CD4-positive, alpha-beta T cell treated with Interleukin-1 beta for 1 hour (primary cell): ENCODE measurements around the gene EHD3.

Source experiments
- DNase-seq, 2 donors: peaks; one replicate each; pipeline ENCODE4 v3.0.0-alpha.2; 2020 to 2022

EHD3 gene

GRCh38 chr2:31233741-31234682, at the start of gene EHD3:
Gene EHD3, plus strand, starts transcription at chr2:31234152. Its CDS starts 470 bp downstream, at chr2:31234622.
- DNase-seq: peak; percentile 79 to 81

- DNase-seq: no peak
Measured at GRCh38 chr2:31187166-31187565, 46.8 kb upstream of the EHD3 start.

GRCh38 chr2:31188131-31188530, 45.8 kb upstream of the EHD3 start:
- no peak for DNase-seq

GRCh38 chr2:31189141-31189540, 44.8 kb upstream of the EHD3 start:
- DNase-seq: no peak

GRCh38 chr2:31190188-31190587, 43.8 kb upstream of the EHD3 start:
- no peak for DNase-seq

GRCh38 chr2:31191931-31192330, 42.0 kb upstream of the EHD3 start:
- no peak for DNase-seq

GRCh38 chr2:31192396-31192795, 41.6 kb upstream of the EHD3 start:
- DNase-seq: no peak

- no peak for DNase-seq
Measured at GRCh38 chr2:31192851-31193392, 41.0 kb upstream of the EHD3 start.

GRCh38 chr2:31193806-31194205, 40.1 kb upstream of the EHD3 start:
- DNase-seq: no peak

- no peak for DNase-seq
Measured at GRCh38 chr2:31196622-31197021, 37.3 kb upstream of the EHD3 start.

GRCh38 chr2:31197166-31197565, 36.8 kb upstream of the EHD3 start:
- DNase-seq: no peak

GRCh38 chr2:31197669-31198068, 36.3 kb upstream of the EHD3 start:
- DNase-seq: no peak

- no peak for DNase-seq
Measured at GRCh38 chr2:31199206-31199605, 34.7 kb upstream of the EHD3 start.

GRCh38 chr2:31200972-31201371, 33.0 kb upstream of the EHD3 start:
- DNase-seq: no peak

- no peak for DNase-seq
Measured at GRCh38 chr2:31202041-31202440, 31.9 kb upstream of the EHD3 start.

- no peak for DNase-seq
Measured at GRCh38 chr2:31202833-31203232, 31.1 kb upstream of the EHD3 start.

- no peak for DNase-seq
Measured at GRCh38 chr2:31203916-31204315, 30.0 kb upstream of the EHD3 start.

GRCh38 chr2:31204783-31205182, 29.2 kb upstream of the EHD3 start:
- DNase-seq: no peak

- DNase-seq: no peak
Measured at GRCh38 chr2:31205186-31205585, 28.8 kb upstream of the EHD3 start.

GRCh38 chr2:31205613-31206012, 28.3 kb upstream of the EHD3 start:
- no peak for DNase-seq

- no peak for DNase-seq
Measured at GRCh38 chr2:31207790-31208189, 26.2 kb upstream of the EHD3 start.

- no peak for DNase-seq
Measured at GRCh38 chr2:31208240-31208639, 25.7 kb upstream of the EHD3 start.

- DNase-seq: no peak
Measured at GRCh38 chr2:31212659-31213600, 21.0 kb upstream of the EHD3 start.
